ENCODE measurements around the gene NFIB. TPM values are rescaled to one million over a fixed set of nuclear protein-coding genes. Genes with fewer than 3 reads are reported as not detected.

Gene NFIB
- total and polyA plus RNA-seq, 2 of the 4 experiments (the other 2 are of a cell fraction), result 1.4 to 2.0 TPM

DNA sequence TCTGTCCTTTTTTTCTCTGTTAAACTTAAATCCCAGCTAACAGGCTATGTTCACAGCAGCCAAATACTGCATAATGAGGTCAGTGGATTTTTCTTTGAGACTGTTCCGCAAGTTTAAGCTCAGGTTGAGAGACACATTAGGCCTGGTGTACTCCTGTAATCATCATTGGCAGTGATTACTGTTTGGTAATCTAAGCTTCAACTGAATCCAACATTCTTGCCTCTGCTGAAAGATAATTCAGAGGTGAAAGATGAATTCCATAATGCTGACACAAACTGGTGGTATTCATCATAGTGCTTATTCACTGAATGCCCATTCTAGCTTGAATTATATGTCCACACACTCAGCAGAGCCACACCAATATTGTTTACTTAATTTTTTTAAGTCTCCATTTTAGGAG, 108.5 kb downstream of the NFIB start:
- Histone ChIP-seq H3K27me3 (ENCODE audit: control insufficient read depth, insufficient read depth, low read length) (no peaks in the 10 kb centered on the region), H3K56ac (ENCODE audit: extremely low read depth, insufficient read depth, low read length) (no peak overlapping the region), H4K8ac (ENCODE audit: low read depth in 2 of 2, low read length in 2 of 2) (no peak overlapping the region), H2AK5ac (ENCODE audit: low read depth, low read length) (no peak overlapping the region), H3K4me3 (ENCODE audit: insufficient read depth, low read depth, low read length) (no peak overlapping the region), H3K14ac (replicated peaks; ENCODE audit: low read depth, low read length) (no peak overlapping the region), H3K36me3 (ENCODE audit: control insufficient read depth, insufficient read depth, low read length) (no peaks in the 10 kb centered on the region), H3K23ac (ENCODE audit: low read depth, low read length) (no peak overlapping the region), H3K4me1 (ENCODE audit: control insufficient read depth, insufficient read depth, low read length) (no peaks in the 10 kb centered on the region), H4K5ac (ENCODE audit: low read depth, low read length) (no peak overlapping the region), H3K27ac (ENCODE audit: insufficient read depth, low read length) (no peak overlapping the region), H2BK15ac (ENCODE audit: low read depth, low read length) (no peak overlapping the region), H3K4me2 (ENCODE audit: low read depth, low read length) (no peak overlapping the region), H2BK20ac (ENCODE audit: low read depth, low read length) (no peak overlapping the region), H2AFZ (replicated peaks; ENCODE audit: low read length, poor library complexity) (no peak overlapping the region), H4K91ac (ENCODE audit: insufficient read depth, low read depth, low read length) (no peak overlapping the region), H3K79me1 (ENCODE audit: low read depth in 1 of 2, low read length in 2 of 2) (no peaks in the 10 kb centered on the region), H3K9me1 (ENCODE audit: insufficient read depth, low read length) (0 out of 2 replicates have a peak, but pooled peaks cover 6% of the 10 kb centered on the region), H2BK120ac (ENCODE audit: low read depth, low read length) (no peak overlapping the region), H3K18ac (ENCODE audit: low read depth, low read length) (no peak overlapping the region), H2BK5ac (ENCODE audit: low read depth, low read length, poor library complexity, severe bottlenecking) (no peak overlapping the region), H4K20me1 (ENCODE audit: insufficient read depth, low read length) (no peaks in the 10 kb centered on the region), H3K9me3 (ENCODE audit: control insufficient read depth, insufficient read depth, low read length) (no peaks in the 10 kb centered on the region), H3K4ac (ENCODE audit: low read depth, low read length) (no peak overlapping the region), H3K9ac (ENCODE audit: low read depth, low read length) (no peak overlapping the region), H2AK9ac (replicated peaks; ENCODE audit: low read depth, low read length, poor library complexity) (no peak overlapping the region)
- TF ChIP-seq SMC3 (IDR thresholded peaks at IDR 0.05; ENCODE audit: low read depth, low read length), result no peak
- no peak for TF ChIP-seq POLR2A (IDR thresholded peaks at IDR 0.05; ENCODE audit: low read depth, low read length)
- peak; percentile 42; the same call in 1 of the 2 replicates for TF ChIP-seq CEBPB (IDR thresholded peaks at IDR 0.05; ENCODE audit: low read depth, low read length)
- no peak for TF ChIP-seq BHLHE40 (IDR thresholded peaks at IDR 0.05; ENCODE audit: low read depth, low read length)
- no peak for TF ChIP-seq RCOR1 (IDR thresholded peaks at IDR 0.05; ENCODE audit: insufficient replicate concordance, low read length)
- no peak for TF ChIP-seq MAZ (IDR thresholded peaks at IDR 0.05; ENCODE audit: borderline replicate concordance, low read depth, low read length)
- TF ChIP-seq, protein P1, sequence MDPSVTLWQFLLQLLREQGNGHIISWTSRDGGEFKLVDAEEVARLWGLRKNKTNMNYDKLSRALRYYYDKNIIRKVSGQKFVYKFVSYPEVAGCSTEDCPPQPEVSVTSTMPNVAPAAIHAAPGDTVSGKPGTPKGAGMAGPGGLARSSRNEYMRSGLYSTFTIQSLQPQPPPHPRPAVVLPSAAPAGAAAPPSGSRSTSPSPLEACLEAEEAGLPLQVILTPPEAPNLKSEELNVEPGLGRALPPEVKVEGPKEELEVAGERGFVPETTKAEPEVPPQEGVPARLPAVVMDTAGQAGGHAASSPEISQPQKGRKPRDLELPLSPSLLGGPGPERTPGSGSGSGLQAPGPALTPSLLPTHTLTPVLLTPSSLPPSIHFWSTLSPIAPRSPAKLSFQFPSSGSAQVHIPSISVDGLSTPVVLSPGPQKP (IDR thresholded peaks at IDR 0.05; ENCODE audit: borderline replicate concordance, low read depth, low read length), result no peak
- TF ChIP-seq, protein P2, sequence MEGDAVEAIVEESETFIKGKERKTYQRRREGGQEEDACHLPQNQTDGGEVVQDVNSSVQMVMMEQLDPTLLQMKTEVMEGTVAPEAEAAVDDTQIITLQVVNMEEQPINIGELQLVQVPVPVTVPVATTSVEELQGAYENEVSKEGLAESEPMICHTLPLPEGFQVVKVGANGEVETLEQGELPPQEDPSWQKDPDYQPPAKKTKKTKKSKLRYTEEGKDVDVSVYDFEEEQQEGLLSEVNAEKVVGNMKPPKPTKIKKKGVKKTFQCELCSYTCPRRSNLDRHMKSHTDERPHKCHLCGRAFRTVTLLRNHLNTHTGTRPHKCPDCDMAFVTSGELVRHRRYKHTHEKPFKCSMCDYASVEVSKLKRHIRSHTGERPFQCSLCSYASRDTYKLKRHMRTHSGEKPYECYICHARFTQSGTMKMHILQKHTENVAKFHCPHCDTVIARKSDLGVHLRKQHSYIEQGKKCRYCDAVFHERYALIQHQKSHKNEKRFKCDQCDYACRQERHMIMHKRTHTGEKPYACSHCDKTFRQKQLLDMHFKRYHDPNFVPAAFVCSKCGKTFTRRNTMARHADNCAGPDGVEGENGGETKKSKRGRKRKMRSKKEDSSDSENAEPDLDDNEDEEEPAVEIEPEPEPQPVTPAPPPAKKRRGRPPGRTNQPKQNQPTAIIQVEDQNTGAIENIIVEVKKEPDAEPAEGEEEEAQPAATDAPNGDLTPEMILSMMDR (conservative IDR thresholded peaks at IDR 0.05; ENCODE audit: low read depth, low read length), result no peak
- 0 out of 2 replicates have a peak, but pooled peaks have one; percentile 36 for TF ChIP-seq MAFK (IDR thresholded peaks at IDR 0.05; ENCODE audit: low read depth, low read length)
- TF ChIP-seq RFX5 (IDR thresholded peaks at IDR 0.05; ENCODE audit: low read depth, low read length), result no peak
- no peak for TF ChIP-seq CHD1 (IDR thresholded peaks at IDR 0.05; ENCODE audit: low read depth, low read length)
- TF ChIP-seq RAD21 (IDR thresholded peaks at IDR 0.05; ENCODE audit: low read length), result no peak
- ChIA-PET POLR2A (ENCODE audit: unreplicated experiment) (no interaction called here), CTCF (no interaction called here)
- dilution Hi-C loops (cut with HindIII; ENCODE audit: low sequenced_read_pairs, unreplicated experiment), result no loop called here
- ATAC-seq (ENCODE audit: low read depth) (peak; percentile 89), DNase-seq (peak; percentile 82)
- no CpG with 5 or more reads among the region's 1 CpG for WGBS, 2 experiments (ENCODE audit: extremely low coverage in 2 of 2, insufficient read length in 1 of 2)
- intact Hi-C loops (cut with micrococcal nuclease), result no loop called here
- in situ Hi-C loops (cut with MboI; ENCODE audit: low sequenced_read_pairs), result no loop called here
- no TSS peak for BruUV-seq (replicated peaks)
